Small intestine (tissue), 7 donors: ENCODE results near the gene HTATIP2. TPM values are rescaled to one million over a fixed set of nuclear protein-coding genes. Genes with fewer than 3 reads are reported as not detected.
"Not testable (repeated sequence)": the region's sequence is repeated elsewhere in the genome, so short reads cannot be mapped to it uniquely, and the experiment has no call there.

ENCODE experiments used
- DNase-seq, 2 donors: peaks; one replicate each; pipeline versions ENCODE4 v3.0.0 to v3.0.0-alpha.2; 2013
- FAIRE-seq: peaks from 2 replicates; lab custom pipeline; 2012; peaks lifted over from hg19 to GRCh38; lab: Jason Lieb, UNC
- H3K27ac ChIP-seq, 3 donors: one replicate each; pipeline ENCODE4 v1.5.1; 2013; ENCODE audit warnings: low read length in 2 of 3, mild to moderate bottlenecking in 2 of 3, control low read depth in 1 of 3, inconsistent platforms in 1 of 3, low read depth in 1 of 3, moderate library complexity in 1 of 3
- H3K27me3 ChIP-seq, 3 donors: one replicate each; pipeline ENCODE4 v1.6.1; 2013; ENCODE audit warnings: low read length in 3 of 3, inconsistent platforms in 1 of 3; ENCODE audit not compliant: control insufficient read depth in 3 of 3, insufficient read depth in 3 of 3
- H3K36me3 ChIP-seq, 3 donors: one replicate each; pipeline ENCODE4 v1.6.1; 2013; ENCODE audit warnings: low read length in 3 of 3, inconsistent platforms in 1 of 3, low read depth in 1 of 3, mild to moderate bottlenecking in 1 of 3, moderate library complexity in 1 of 3; ENCODE audit not compliant: control insufficient read depth in 3 of 3, insufficient read depth in 2 of 3
- H3K4me1 ChIP-seq, 3 donors: one replicate each; pipeline ENCODE4 v1.6.1; 2013; ENCODE audit warnings: low read length in 2 of 3, inconsistent platforms in 1 of 3, low read depth in 1 of 3, mild to moderate bottlenecking in 1 of 3, moderate library complexity in 1 of 3; ENCODE audit not compliant: control insufficient read depth in 3 of 3, insufficient read depth in 2 of 3
- H3K4me3 ChIP-seq, 3 donors: one replicate each; pipeline ENCODE4 v1.5.1; 2013; ENCODE audit warnings: low read length in 3 of 3, control low read depth in 1 of 3, inconsistent platforms in 1 of 3, low read depth in 1 of 3, mild to moderate bottlenecking in 1 of 3, moderate library complexity in 1 of 3
- H3K9me3 ChIP-seq, 2 donors: one replicate each; pipeline ENCODE4 v1.6.1; 2013; ENCODE audit warnings: low read depth in 1 of 2, low read length in 1 of 2; ENCODE audit not compliant: control insufficient read depth in 2 of 2, insufficient read depth in 1 of 2
- WGBS, 3 donors: extraction: QIAGEN DNeasy Blood & Tissue Kit; methylation state at CpG; one replicate each; pipeline ENCODE4 v1.1.7; 2013; 5-methylcytosine and 5-hydroxymethylcytosine counted together
- polyA plus RNA-seq, 4 donors: library from polyadenylated mRNA; stranded (reverse) in 3 of 4; unstranded in 1 of 4; fragments of 200-250 nt in 3 of 4; fragments of 120-200 nt in 1 of 4; gene quantifications; one replicate each; pipeline versions ENCODE4 v1.2.1 to v1.2.3, GENCODE V29; 2013
- donor health status: healthy with polysubstance abuse.
- donor health status: control.
- donor health status: control.
- donor health status: Bipolar disorder and iron deficiency.
- donor health status: healthy.

Gene HTATIP2
- polyA plus RNA-seq, 4 donors, result 31.1 to 309 (median 172) TPM

- no peaks in the 10 kb centered on the region for H3K36me3 ChIP-seq
- peak overlapping the region; percentile 65 to 100 (median 86) for H3K4me3 ChIP-seq
- DNase-seq (no peak), FAIRE-seq (no peak)
- no peaks in the 10 kb centered on the region for H3K27me3 ChIP-seq
- 9 to 25% (median 18%) methylated on average over 6 of the region's 6 CpGs for WGBS, 3 donors
- H3K4me1 ChIP-seq, result peaks cover 2 to 20% (median 3%) of the 10 kb centered on the region in 3 donors
- H3K9me3 ChIP-seq, result no peaks in the 10 kb centered on the region
- H3K27ac ChIP-seq, result peak overlapping the region; percentile 50 to 99 (median 97)
These were observed 853 bp downstream of the HTATIP2 start for GRCh38 chr11:20364341-20364792.

- WGBS, 3 donors, result 80 to 90% (median 86%) methylated on average over 6 of the region's 6 CpGs
- H3K9me3 ChIP-seq, H3K36me3 ChIP-seq, DNase-seq, H3K27ac ChIP-seq, H3K27me3 ChIP-seq, FAIRE-seq: not testable (repeated sequence)
- Histone ChIP-seq H3K4me3 (peak overlapping the region in 1 of 3 donors; percentile 100), H3K4me1 (peaks cover 1 to 20% (median 2%) of the 10 kb centered on the region in 3 donors)
These were observed 2.0 kb downstream of the HTATIP2 start for GRCh38 chr11:20365465-20365864.

GRCh38 chr11:20367313-20367948 is 3.9 kb downstream of the HTATIP2 start:
- no peak overlapping the region for H3K4me3 ChIP-seq
- no peaks in the 10 kb centered on the region for H3K27me3 ChIP-seq
- H3K9me3 ChIP-seq, result no peaks in the 10 kb centered on the region
- peak overlapping the region; percentile 46 to 87 (median 57) for H3K27ac ChIP-seq
- peaks cover 0 to 6% (median 4%) of the 10 kb centered on the region in 3 donors for H3K36me3 ChIP-seq
- H3K4me1 ChIP-seq, result peaks cover 0 to 20% (median 2%) of the 10 kb centered on the region in 3 donors
- DNase-seq (peak; percentile 55 to 85), FAIRE-seq (peak; percentile 67)
- WGBS, 3 donors, result 17 to 37% (median 21%) methylated on average over 9 of the region's 9 CpGs

GRCh38 chr11:20368438-20368837 is 4.9 kb downstream of the HTATIP2 start:
- Histone ChIP-seq H3K36me3 (peaks cover 0 to 9% (median 4%) of the 10 kb centered on the region in 3 donors), H3K4me1 (peaks cover 0 to 20% (median 2%) of the 10 kb centered on the region in 3 donors), H3K4me3 (no peak overlapping the region), H3K9me3 (no peaks in the 10 kb centered on the region), H3K27me3 (no peaks in the 10 kb centered on the region), H3K27ac (peak overlapping the region in 1 of 3 donors; percentile 32)
- no peak for FAIRE-seq
- no peak for DNase-seq

- Histone ChIP-seq H3K36me3 (peaks cover 0 to 9% (median 4%) of the 10 kb centered on the region in 3 donors), H3K4me1 (peaks cover 0 to 14% (median 3%) of the 10 kb centered on the region in 3 donors), H3K9me3 (no peaks in the 10 kb centered on the region), H3K27ac (no peak overlapping the region), H3K27me3 (no peaks in the 10 kb centered on the region), H3K4me3 (no peak overlapping the region)
- FAIRE-seq (no peak), DNase-seq (no peak)
These were observed 6.3 kb downstream of the HTATIP2 start for GRCh38 chr11:20369826-20370225.

GRCh38 chr11:20372081-20372626 is 8.6 kb downstream of the HTATIP2 start:
- H3K9me3 ChIP-seq, result no peaks in the 10 kb centered on the region
- 77 to 95% (median 87%) methylated on average over 5 of the region's 5 CpGs for WGBS, 3 donors
- H3K27ac ChIP-seq, result no peak overlapping the region
- no peak overlapping the region for H3K4me3 ChIP-seq
- H3K27me3 ChIP-seq, result no peaks in the 10 kb centered on the region
- FAIRE-seq (no peak), DNase-seq (no peak)
- H3K4me1 ChIP-seq, result peaks cover 0 to 7% (median 4%) of the 10 kb centered on the region in 3 donors
- H3K36me3 ChIP-seq, result peaks cover 4 to 13% (median 9%) of the 10 kb centered on the region in 3 donors

- Histone ChIP-seq H3K4me3 (no peak overlapping the region), H3K27ac (no peak overlapping the region), H3K27me3 (no peaks in the 10 kb centered on the region), H3K9me3 (no peaks in the 10 kb centered on the region), H3K4me1 (peaks cover 0 to 4% (median 4%) of the 10 kb centered on the region in 3 donors), H3K36me3 (peaks cover 5 to 15% (median 9%) of the 10 kb centered on the region in 3 donors)
- DNase-seq (no peak), FAIRE-seq (no peak)
- 92 to 96% (median 94%) methylated on average over 13 of the region's 13 CpGs for WGBS, 3 donors
These were observed 9.6 kb downstream of the HTATIP2 start for GRCh38 chr11:20373147-20373546.

GRCh38 chr11:20373568-20374209 is 10.2 kb downstream of the HTATIP2 start:
- Histone ChIP-seq H3K9me3 (no peaks in the 10 kb centered on the region), H3K27me3 (no peaks in the 10 kb centered on the region), H3K36me3 (peaks cover 7 to 15% (median 9%) of the 10 kb centered on the region in 3 donors), H3K27ac (no peak overlapping the region), H3K4me1 (peaks cover 0 to 4% (median 0%) of the 10 kb centered on the region in 3 donors), H3K4me3 (no peak overlapping the region)
- WGBS, 3 donors, result 82 to 94% (median 85%) methylated on average over 3 of the region's 3 CpGs
- FAIRE-seq (no peak), DNase-seq (no peak)
